HG02884 (cell line): Measurements from ENCODE around the gene CLC.

ENCODE experiments used
- ATAC-seq: cut with Tn5 transposase; IDR thresholded peaks from one replicate; pipeline ENCODE4 v1.9.1; 2021; ENCODE audit warnings: mild to moderate bottlenecking, moderate library complexity; ENCODE audit not compliant: unreplicated experiment

The CLC gene

GRCh38 chr19:39681416-39681815, 56.4 kb downstream of the CLC start:
- ATAC-seq = no peak
